ENCODE results near the gene EFNB3. TPM values are rescaled to one million over a fixed set of nuclear protein-coding genes. Genes with fewer than 3 reads are reported as not detected.

EFNB3 gene
- total and polyA plus RNA-seq, 2 of the 13 experiments (the other 11 are each of a cell fraction or from before 2014, with no cell fraction given), result 0.07 to 0.25 TPM

- TF ChIP-seq DRAP1 (CRISPR knock-in tag; IDR thresholded peaks at IDR 0.05) (peak; percentile 84), HOXD1 (CRISPR knock-in tag; IDR thresholded peaks at IDR 0.05) (no peak), HHEX (CRISPR knock-in tag; IDR thresholded peaks at IDR 0.05) (no peak), ZNF552 (CRISPR knock-in tag; IDR thresholded peaks at IDR 0.05; ENCODE audit: borderline replicate concordance) (no peak), MIER2 (CRISPR knock-in tag; IDR thresholded peaks at IDR 0.05) (no peak), MXD3 (CRISPR knock-in tag; IDR thresholded peaks at IDR 0.05) (peak; percentile 68; the same call in 1 of the 2 replicates), ZNF484 (CRISPR knock-in tag; IDR thresholded peaks at IDR 0.05; ENCODE audit: borderline replicate concordance, low read depth) (no peak), AHR (CRISPR knock-in tag; IDR thresholded peaks at IDR 0.05) (peak; percentile 72; the same call in 1 of the 2 replicates), PAWR (CRISPR knock-in tag; IDR thresholded peaks at IDR 0.05; ENCODE audit: borderline replicate concordance) (no peak), ZNF337 (CRISPR knock-in tag; IDR thresholded peaks at IDR 0.05; ENCODE audit: borderline replicate concordance, low read depth) (no peak), PHF8 (CRISPR knock-in tag; IDR thresholded peaks at IDR 0.05) (peak; percentile 23; the same call in 1 of the 2 replicates), EZH2 (conservative IDR thresholded peaks at IDR 0.05; ENCODE audit: low read depth, low read length) (no peak), ELF1 (CRISPR knock-in tag; IDR thresholded peaks at IDR 0.05) (peak; percentile 69), RNF2 (conservative IDR thresholded peaks at IDR 0.05; ENCODE audit: low read depth) (peak; percentile 57; the same call in 1 of the 2 replicates), REL (CRISPR knock-in tag; conservative IDR thresholded peaks at IDR 0.05) (0 out of 2 replicates have a peak, but pooled peaks have one; percentile 81)
- TF ChIP-seq, protein P1, sequence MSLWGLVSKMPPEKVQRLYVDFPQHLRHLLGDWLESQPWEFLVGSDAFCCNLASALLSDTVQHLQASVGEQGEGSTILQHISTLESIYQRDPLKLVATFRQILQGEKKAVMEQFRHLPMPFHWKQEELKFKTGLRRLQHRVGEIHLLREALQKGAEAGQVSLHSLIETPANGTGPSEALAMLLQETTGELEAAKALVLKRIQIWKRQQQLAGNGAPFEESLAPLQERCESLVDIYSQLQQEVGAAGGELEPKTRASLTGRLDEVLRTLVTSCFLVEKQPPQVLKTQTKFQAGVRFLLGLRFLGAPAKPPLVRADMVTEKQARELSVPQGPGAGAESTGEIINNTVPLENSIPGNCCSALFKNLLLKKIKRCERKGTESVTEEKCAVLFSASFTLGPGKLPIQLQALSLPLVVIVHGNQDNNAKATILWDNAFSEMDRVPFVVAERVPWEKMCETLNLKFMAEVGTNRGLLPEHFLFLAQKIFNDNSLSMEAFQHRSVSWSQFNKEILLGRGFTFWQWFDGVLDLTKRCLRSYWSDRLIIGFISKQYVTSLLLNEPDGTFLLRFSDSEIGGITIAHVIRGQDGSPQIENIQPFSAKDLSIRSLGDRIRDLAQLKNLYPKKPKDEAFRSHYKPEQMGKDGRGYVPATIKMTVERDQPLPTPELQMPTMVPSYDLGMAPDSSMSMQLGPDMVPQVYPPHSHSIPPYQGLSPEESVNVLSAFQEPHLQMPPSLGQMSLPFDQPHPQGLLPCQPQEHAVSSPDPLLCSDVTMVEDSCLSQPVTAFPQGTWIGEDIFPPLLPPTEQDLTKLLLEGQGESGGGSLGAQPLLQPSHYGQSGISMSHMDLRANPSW (CRISPR knock-in tag; IDR thresholded peaks at IDR 0.05; ENCODE audit: borderline replicate concordance), result no peak
- TF ChIP-seq, protein P2, sequence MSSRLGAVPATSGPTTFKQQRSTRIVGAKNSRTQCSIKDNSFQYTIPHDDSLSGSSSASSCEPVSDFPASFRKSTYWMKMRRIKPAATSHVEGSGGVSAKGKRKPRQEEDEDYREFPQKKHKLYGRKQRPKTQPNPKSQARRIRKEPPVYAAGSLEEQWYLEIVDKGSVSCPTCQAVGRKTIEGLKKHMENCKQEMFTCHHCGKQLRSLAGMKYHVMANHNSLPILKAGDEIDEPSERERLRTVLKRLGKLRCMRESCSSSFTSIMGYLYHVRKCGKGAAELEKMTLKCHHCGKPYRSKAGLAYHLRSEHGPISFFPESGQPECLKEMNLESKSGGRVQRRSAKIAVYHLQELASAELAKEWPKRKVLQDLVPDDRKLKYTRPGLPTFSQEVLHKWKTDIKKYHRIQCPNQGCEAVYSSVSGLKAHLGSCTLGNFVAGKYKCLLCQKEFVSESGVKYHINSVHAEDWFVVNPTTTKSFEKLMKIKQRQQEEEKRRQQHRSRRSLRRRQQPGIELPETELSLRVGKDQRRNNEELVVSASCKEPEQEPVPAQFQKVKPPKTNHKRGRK (CRISPR knock-in tag; IDR thresholded peaks at IDR 0.05), result no peak
- TF ChIP-seq, protein P3, sequence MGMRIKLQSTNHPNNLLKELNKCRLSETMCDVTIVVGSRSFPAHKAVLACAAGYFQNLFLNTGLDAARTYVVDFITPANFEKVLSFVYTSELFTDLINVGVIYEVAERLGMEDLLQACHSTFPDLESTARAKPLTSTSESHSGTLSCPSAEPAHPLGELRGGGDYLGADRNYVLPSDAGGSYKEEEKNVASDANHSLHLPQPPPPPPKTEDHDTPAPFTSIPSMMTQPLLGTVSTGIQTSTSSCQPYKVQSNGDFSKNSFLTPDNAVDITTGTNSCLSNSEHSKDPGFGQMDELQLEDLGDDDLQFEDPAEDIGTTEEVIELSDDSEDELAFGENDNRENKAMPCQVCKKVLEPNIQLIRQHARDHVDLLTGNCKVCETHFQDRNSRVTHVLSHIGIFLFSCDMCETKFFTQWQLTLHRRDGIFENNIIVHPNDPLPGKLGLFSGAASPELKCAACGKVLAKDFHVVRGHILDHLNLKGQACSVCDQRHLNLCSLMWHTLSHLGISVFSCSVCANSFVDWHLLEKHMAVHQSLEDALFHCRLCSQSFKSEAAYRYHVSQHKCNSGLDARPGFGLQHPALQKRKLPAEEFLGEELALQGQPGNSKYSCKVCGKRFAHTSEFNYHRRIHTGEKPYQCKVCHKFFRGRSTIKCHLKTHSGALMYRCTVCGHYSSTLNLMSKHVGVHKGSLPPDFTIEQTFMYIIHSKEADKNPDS (CRISPR knock-in tag; IDR thresholded peaks at IDR 0.05), result 0 out of 2 replicates have a peak, but pooled peaks have one; percentile 21
These were observed 17.7 kb upstream of the EFNB3 start, which contains the start of gene TP53 (continued) for GRCh38 chr17:7687072-7687907.

Data from HepG2 (cell line).